Prostate gland (tissue), 2 donors: ENCODE results near the gene FBXO22.

Experiments used
- POLR2A ChIP-seq: fragments of 450-650 bp; IDR thresholded peaks from one replicate; pipeline ENCODE4 v1.6.1; 2016; ENCODE audit warnings: antibody characterized with exemption, mild to moderate bottlenecking
- TF ChIP-seq, protein P1 (sequence below), 4 experiments: fragments of 200-600 bp in 2 of 4; fragments of 450-650 bp in 2 of 4; sonication (generic) in 2 of 4; IDR thresholded peaks; 1 replicate in 3 of 4; 2 replicates in 1 of 4; pipeline ENCODE4 v1.5.1; 2016 to 2019; ENCODE audit warnings: antibody characterized with exemption in 4 of 4, mild to moderate bottlenecking in 2 of 4, moderate library complexity in 2 of 4

DNA sequence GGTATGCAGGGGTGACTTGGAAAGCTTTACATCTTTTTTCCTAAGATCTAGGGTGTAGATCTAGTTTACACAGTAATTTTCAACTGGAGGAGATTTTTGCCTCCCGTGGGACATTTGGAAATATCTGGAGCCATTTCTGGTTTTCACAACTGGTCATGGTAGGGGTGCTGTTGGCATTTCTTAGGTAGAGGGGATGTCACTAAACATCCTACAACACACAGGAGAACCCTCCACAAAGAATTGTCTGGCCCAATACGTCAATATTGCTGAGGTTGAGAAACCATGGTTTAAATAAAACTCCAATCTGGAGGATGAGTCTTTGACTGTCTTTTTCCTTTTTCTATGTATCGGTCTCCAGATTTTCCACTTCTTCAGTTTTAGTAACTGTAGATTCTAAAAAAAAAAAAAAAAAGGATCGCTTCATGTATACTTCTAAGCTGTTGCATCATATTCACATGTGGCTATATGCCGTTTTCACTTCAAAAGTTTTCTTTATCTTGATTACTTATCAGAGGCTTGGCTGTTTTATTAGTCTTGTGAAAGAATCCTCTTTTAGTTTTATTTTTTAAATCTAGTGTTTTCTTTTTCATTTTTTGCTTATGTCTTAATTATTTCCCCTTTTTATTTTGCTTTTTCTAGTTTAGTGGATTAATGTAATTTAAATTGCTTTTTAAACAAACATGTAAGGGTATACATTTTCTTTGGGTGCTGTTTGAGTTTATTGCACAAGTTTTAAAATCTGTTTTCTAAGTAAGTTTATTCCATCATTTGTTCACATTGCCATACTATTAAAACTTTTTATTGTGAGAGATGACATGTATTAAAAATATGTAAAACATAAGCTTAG lies 39.2 kb upstream of the FBXO22 start:
- TF ChIP-seq, protein P1, sequence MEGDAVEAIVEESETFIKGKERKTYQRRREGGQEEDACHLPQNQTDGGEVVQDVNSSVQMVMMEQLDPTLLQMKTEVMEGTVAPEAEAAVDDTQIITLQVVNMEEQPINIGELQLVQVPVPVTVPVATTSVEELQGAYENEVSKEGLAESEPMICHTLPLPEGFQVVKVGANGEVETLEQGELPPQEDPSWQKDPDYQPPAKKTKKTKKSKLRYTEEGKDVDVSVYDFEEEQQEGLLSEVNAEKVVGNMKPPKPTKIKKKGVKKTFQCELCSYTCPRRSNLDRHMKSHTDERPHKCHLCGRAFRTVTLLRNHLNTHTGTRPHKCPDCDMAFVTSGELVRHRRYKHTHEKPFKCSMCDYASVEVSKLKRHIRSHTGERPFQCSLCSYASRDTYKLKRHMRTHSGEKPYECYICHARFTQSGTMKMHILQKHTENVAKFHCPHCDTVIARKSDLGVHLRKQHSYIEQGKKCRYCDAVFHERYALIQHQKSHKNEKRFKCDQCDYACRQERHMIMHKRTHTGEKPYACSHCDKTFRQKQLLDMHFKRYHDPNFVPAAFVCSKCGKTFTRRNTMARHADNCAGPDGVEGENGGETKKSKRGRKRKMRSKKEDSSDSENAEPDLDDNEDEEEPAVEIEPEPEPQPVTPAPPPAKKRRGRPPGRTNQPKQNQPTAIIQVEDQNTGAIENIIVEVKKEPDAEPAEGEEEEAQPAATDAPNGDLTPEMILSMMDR (IDR thresholded peaks at IDR 0.05), result no peak
- TF ChIP-seq POLR2A, result no peak
